ENCODE measurements around the gene CST7.
"Not testable (repeated sequence)": the region's sequence is repeated elsewhere in the genome, so short reads cannot be mapped to it uniquely, and the experiment has no call there.

CST7 gene

DNA sequence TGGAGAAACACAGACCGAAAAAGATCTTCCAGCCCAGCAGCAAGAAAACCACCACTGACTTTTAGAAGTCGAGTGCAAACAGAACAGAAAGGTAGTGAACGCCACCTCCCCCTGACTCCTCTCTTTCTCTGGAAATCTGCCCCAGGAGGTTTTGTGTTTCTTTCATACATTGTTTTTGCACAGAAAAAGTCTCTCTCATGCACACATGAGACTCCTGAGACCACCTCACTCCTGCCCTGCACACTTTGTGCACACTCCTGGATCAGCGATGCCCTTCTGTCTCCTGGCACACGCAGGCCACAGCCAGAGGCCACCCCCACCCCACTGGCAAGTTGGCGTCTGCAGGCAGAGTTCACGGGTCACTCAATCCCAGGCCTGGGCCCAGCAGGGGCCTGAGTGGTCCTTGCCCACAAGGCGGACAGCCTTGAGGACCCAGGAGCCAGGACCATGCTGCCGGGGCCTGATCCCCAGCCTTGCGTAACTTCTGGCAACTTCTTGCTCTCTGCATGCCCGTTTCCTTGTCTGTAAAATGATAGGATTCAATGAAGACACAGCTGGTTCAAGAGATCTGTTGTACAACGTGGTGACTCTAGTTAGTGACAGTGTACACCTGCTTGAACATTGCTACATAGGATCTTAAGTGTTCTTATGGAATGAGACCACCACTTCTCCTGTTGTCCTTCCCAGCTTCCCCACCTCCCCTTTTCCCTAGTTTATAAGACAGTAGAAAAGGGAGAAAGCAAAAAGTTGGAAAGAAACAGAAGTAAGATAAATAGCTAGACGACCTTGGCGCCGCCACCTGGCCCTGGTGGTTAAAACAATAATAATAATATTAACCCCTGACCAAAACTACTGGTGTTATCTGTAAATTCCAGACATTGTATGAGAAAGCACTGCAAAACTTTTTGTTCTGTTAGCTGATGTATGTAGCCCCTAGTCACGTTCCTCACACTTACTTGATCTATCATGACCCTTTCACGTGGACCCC, 30.2 kb upstream of the CST7 start:
- TF ChIP-seq, protein P1, sequence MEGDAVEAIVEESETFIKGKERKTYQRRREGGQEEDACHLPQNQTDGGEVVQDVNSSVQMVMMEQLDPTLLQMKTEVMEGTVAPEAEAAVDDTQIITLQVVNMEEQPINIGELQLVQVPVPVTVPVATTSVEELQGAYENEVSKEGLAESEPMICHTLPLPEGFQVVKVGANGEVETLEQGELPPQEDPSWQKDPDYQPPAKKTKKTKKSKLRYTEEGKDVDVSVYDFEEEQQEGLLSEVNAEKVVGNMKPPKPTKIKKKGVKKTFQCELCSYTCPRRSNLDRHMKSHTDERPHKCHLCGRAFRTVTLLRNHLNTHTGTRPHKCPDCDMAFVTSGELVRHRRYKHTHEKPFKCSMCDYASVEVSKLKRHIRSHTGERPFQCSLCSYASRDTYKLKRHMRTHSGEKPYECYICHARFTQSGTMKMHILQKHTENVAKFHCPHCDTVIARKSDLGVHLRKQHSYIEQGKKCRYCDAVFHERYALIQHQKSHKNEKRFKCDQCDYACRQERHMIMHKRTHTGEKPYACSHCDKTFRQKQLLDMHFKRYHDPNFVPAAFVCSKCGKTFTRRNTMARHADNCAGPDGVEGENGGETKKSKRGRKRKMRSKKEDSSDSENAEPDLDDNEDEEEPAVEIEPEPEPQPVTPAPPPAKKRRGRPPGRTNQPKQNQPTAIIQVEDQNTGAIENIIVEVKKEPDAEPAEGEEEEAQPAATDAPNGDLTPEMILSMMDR (IDR thresholded peaks at IDR 0.05), result no peak
- Histone ChIP-seq H3K27me3 (no peaks in the 10 kb centered on the region), H3K4me3 (no peak overlapping the region), H3K27ac (no peak overlapping the region), H3K36me3 (no peaks in the 10 kb centered on the region), H3K9me3 (no peaks in the 10 kb centered on the region), H3K4me1 (peaks cover 0 to 11% (median 7%) of the 10 kb centered on the region in 4 donors)
- DNase-seq, result no peak
- intact Hi-C loops (cut with DNase I; ENCODE audit: low total_unique reads), result no loop called here

DNA sequence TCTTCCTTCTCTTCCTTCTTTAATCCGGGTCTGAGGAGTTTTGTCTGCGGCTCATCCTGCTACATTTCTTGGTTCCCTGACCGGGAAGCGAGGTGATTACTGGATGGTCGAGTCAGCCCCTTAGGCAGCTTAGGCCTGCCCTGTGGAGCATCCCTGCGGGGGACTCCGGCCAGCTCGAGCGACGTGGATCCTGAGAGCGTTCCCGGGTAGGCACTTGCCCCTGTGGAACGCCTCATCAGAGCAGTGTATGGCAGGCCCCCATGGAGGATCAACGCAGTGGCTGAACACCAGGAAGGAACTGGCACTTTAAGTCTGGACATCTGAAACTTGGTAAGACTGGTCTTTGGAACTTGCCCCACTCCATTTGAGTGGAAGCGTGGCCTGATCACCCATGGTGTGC, 29.4 kb upstream of the CST7 start:
- H3K27ac ChIP-seq; H3K36me3 ChIP-seq; H3K9me3 ChIP-seq; DNase-seq; intact Hi-C loops (cut with DNase I; ENCODE audit: low total_unique reads); H3K27me3 ChIP-seq; H3K4me3 ChIP-seq: not testable (repeated sequence)
- H3K4me1 ChIP-seq, result peaks cover 0 to 11% (median 7%) of the 10 kb centered on the region in 4 donors

DNA sequence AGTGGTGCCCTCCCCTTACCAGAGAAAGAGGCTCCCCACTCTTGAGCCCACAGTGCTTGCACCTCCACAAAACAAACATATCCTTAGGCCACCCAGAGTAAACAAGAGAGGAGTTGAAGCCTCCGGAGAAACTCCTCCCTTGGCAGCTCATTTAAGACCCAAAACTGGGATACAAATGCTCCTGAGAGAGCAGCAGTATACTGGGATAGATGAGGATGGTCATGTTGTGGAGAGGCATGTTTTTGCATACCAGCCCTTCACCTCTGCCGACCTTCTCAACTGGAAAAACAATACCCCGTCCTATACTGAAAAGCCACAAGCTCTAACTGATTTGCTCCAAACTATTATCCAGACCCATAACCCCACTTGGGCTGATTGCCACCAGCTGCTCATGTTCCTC, 28.4 kb upstream of the CST7 start:
- DNase-seq; H3K4me3 ChIP-seq; intact Hi-C loops (cut with DNase I; ENCODE audit: low total_unique reads); H3K36me3 ChIP-seq; H3K9me3 ChIP-seq; H3K27me3 ChIP-seq; H3K27ac ChIP-seq: not testable (repeated sequence)
- peaks cover 0 to 11% (median 7%) of the 10 kb centered on the region in 4 donors for H3K4me1 ChIP-seq

DNA sequence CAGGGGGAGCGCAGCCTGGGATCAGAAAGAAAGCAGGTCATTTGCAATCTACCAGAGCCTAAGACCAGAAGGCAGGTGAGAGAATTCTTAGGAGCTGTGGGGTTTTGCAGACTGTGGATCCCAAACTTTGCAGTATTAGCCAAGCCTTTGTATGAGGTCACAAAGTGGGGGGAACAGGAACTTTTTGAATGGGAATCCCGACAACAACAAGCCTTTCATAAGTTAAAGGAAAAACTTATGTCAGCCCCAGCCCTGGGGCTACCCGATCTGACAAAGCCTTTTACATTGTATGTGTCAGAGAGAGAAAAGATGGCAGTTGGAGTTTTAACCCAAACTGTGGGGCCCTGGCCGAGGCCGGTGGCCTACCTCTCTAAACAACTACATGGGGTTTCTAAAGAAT, 19.8 kb upstream of the CST7 start:
- H3K4me1 ChIP-seq; H3K9me3 ChIP-seq; H3K36me3 ChIP-seq; H3K27ac ChIP-seq; H3K4me3 ChIP-seq; H3K27me3 ChIP-seq; DNase-seq; intact Hi-C loops (cut with DNase I; ENCODE audit: low total_unique reads): not testable (repeated sequence)

DNA sequence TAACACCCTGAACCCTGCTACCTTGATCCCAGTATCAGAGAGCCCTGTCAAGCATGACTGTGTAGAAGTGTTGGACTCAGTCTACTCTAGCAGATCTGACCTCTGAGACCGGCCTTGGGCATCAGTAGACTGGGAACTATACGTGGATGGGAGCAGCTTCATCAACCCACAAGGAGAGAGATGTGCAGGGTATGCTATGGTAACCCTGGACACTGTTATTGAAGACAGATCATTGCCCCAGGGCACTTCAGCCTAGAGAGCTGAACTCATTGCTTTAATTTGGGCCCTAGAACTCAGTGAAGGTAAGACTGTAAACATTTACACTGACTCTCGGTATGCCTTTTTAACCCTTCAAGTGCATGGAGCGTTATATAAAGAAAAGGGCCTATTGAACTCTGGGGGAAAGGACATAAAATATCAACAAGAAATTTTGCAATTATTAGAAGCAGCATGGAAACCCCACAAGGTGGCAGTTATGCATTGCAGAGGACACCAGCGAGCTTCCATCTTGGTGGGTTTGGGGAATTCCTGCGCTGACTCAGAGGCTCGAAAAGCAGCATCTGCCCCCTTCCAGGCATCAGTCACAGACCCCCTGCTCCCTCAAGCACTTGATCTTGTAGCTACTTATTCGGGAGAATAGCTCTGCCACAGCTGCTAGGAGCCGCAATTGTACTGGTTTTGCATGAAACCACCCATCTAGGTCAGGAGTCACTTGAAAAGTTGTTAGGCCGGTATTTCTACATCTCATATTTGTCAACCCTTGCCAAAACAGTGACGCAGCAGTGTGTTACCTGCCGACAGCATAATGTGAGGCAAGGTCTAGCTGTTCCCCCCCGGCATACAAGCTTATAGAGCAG, 19.0 kb upstream of the CST7 start:
- H3K27ac ChIP-seq; H3K27me3 ChIP-seq; H3K9me3 ChIP-seq; H3K4me3 ChIP-seq; H3K4me1 ChIP-seq; DNase-seq; intact Hi-C loops (cut with DNase I; ENCODE audit: low total_unique reads); H3K36me3 ChIP-seq: not testable (repeated sequence)

DNA sequence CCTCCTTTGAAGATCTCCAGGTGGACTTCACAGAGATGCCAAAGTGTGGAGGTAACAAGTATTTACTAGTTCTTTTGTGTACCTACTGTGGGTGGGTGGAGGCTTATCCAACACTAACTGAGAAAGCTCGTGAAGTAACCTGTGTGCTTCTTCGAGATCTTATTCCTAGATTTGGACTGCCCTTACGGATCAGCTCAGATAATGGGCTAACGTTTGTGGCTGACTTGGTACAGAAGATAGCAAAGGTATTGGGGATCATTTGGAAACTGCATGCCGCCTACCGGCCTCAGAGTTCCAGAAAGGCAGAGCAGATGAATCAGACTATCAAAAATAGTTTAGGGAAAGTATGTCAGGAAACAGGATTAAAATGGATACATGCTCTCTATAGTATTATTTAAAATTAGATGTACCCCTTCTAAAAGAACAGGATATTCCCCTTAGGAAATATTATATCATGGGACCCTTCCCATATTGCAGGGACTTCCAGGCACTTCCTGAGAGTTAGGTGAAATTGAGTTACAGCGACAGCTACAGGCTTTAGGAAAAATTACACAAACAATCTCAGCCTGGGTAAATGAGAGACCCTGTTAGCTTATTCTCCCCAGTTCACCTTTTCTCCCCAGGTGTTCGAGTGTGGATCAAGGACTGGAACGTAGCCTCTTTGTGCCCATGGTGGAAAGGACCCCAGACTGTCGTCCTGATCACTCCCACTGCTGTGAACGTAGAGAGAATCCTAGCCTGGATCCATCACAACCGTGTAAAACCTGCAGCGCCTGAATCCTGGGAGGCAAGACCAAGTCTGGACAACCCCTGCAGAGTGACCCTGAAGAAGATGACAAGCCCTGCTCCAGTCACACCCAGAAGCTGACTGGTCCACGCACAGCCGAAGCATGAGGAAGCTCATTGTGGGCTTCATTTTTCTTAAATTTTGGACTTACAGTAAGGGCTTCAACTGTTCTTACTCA, 18.1 kb upstream of the CST7 start:
- H3K4me3 ChIP-seq; DNase-seq; H3K4me1 ChIP-seq; H3K36me3 ChIP-seq; H3K9me3 ChIP-seq; H3K27me3 ChIP-seq; H3K27ac ChIP-seq; intact Hi-C loops (cut with DNase I; ENCODE audit: low total_unique reads): not testable (repeated sequence)

DNA sequence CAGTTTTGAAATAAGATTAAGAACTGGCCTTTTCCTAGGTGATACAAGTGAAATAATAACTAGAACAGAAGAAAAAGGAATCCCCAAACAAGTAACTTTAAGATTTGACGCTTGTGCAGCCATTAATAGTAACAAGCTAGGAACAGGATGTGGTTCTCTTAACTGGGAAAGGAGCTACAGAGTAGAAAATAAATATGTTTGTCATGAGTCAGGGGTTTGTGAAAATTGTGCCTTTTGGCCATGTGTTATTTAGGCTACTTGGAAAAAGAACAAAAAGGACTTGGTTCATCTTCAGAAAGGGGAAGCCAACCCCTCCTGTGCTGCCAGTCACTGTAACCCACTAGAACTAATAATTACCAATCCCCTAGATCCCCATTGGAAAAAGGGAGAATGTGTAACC, 17.2 kb upstream of the CST7 start:
- DNase-seq; H3K36me3 ChIP-seq; H3K4me1 ChIP-seq; H3K4me3 ChIP-seq; intact Hi-C loops (cut with DNase I; ENCODE audit: low total_unique reads); H3K27me3 ChIP-seq; H3K9me3 ChIP-seq; H3K27ac ChIP-seq: not testable (repeated sequence)

DNA sequence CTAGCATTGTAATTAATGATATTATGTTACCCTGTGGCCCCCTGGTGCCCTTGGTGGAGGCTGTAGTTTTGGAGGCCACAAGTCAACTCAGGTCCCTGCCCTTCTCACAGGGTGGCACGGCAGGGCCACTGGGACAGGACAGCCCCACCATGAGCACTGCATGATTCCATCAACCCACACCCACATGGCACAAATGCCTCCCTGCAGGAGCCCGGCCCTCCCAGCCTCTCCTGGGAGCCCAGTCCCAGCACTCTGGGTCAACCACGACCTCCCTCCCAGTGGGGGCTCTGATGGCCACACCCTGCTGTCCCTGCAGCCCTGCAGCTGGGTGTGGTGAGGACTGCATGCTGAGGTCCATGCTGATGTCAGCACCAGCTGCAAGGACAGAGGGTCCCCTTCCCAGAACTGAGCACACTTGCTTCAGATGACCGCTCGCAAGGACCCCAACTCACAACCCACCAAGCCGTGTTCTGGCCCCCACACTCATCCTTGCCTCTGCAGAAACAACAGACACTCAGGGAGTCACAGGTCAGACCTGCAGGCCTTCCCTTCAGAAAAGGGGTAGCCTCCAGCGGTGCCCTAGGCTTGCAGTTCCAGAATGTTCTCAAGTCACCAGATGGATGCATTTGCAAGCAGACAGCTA, 15.7 kb upstream of the CST7 start:
- peaks cover 0 to 9% (median 4%) of the 10 kb centered on the region in 3 donors for H3K9me3 ChIP-seq
- no peak for DNase-seq
- no peaks in the 10 kb centered on the region for H3K4me1 ChIP-seq
- H3K27ac ChIP-seq, result no peak overlapping the region
- peaks cover 0 to 3% of the 10 kb centered on the region in 2 donors for H3K27me3 ChIP-seq
- TF ChIP-seq, protein P1 (IDR thresholded peaks at IDR 0.05), result no peak
- no peaks in the 10 kb centered on the region for H3K36me3 ChIP-seq
- intact Hi-C loops (cut with DNase I; ENCODE audit: low total_unique reads), result no loop called here
- no peak overlapping the region for H3K4me3 ChIP-seq

All from tibial artery (tissue), 4 donors.